Osteocyte (in vitro differentiated cells): ENCODE data around the gene MBP. TPM values are rescaled to one million over a fixed set of nuclear protein-coding genes. Genes with fewer than 3 reads are reported as not detected.

Experiments used
- DNase-seq: peaks from one replicate; pipeline ENCODE4 v3.0.0; 2021; ENCODE audit warnings: mixed read lengths; ENCODE audit not compliant: unreplicated experiment; ENCODE audit errors: extremely low spot score
- H3K27ac Mint-ChIP-seq: one replicate; pipeline ENCODE4 v1.8.0; 2021; ENCODE audit warnings: mild to moderate bottlenecking, mixed read lengths; ENCODE audit not compliant: unreplicated experiment
- H3K27me3 Mint-ChIP-seq: one replicate; pipeline ENCODE4 v1.8.0; 2021; ENCODE audit warnings: mixed read lengths; ENCODE audit not compliant: unreplicated experiment
- H3K36me3 Mint-ChIP-seq: one replicate; pipeline ENCODE4 v1.8.0; 2021; ENCODE audit warnings: mixed read lengths; ENCODE audit not compliant: unreplicated experiment
- H3K4me1 Mint-ChIP-seq: one replicate; pipeline ENCODE4 v1.8.0; 2021; ENCODE audit warnings: mixed read lengths; ENCODE audit not compliant: unreplicated experiment
- H3K4me3 Mint-ChIP-seq: one replicate; pipeline ENCODE4 v1.8.0; 2021; ENCODE audit warnings: mild to moderate bottlenecking, moderate library complexity, mixed read lengths; ENCODE audit not compliant: unreplicated experiment
- H3K9me3 Mint-ChIP-seq: one replicate; pipeline ENCODE4 v1.8.0; 2021; ENCODE audit warnings: mixed read lengths; ENCODE audit not compliant: unreplicated experiment
- CTCF ChIP-seq: fragments of 200-600 bp; sonication (generic); IDR thresholded peaks from 2 replicates; pipeline ENCODE4 v1.5.0; 2021; ENCODE audit warnings: antibody characterized with exemption, mild to moderate bottlenecking, moderate library complexity
- total RNA-seq: library from RNA; stranded (reverse); gene quantifications from 2 replicates; pipeline ENCODE4 v1.2.1, GENCODE V29; 2021

The MBP gene
- total RNA-seq, 1 donor from 2014 or later = 18.6 TPM

- H3K9me3 Mint-ChIP-seq = peaks cover 10% of the 10 kb centered on the region
- peak; percentile 60 for DNase-seq
- peaks cover 11% of the 10 kb centered on the region for H3K27me3 Mint-ChIP-seq
These were observed 13.9 kb upstream of the MBP start for GRCh38 chr18:77146249-77147080.

GRCh38 chr18:77145364-77145901 lies 12.8 kb upstream of the MBP start:
- Mint-ChIP-seq H3K4me1 (peaks cover 15% of the 10 kb centered on the region), H3K9me3 (peaks cover 10% of the 10 kb centered on the region), H3K27me3 (peaks cover 7% of the 10 kb centered on the region), H3K27ac (no peak overlapping the region), H3K4me3 (no peak overlapping the region), H3K36me3 (peaks cover 3% of the 10 kb centered on the region)
- TF ChIP-seq CTCF = no peak
- peak; percentile 69 for DNase-seq

More at GRCh38 chr18:77146249-77147080, 13.9 kb upstream of the MBP start:
- Mint-ChIP-seq H3K27ac (no peak overlapping the region), H3K4me3 (no peak overlapping the region), H3K36me3 (peaks cover 3% of the 10 kb centered on the region), H3K4me1 (peaks cover 15% of the 10 kb centered on the region)
- TF ChIP-seq CTCF = no peak

GRCh38 chr18:77144451-77145118 lies 12.0 kb upstream of the MBP start:
- Mint-ChIP-seq H3K27ac (no peak overlapping the region), H3K27me3 (peaks cover 2% of the 10 kb centered on the region), H3K9me3 (peaks cover 10% of the 10 kb centered on the region), H3K4me3 (no peak overlapping the region), H3K4me1 (peaks cover 15% of the 10 kb centered on the region), H3K36me3 (peaks cover 3% of the 10 kb centered on the region)
- TF ChIP-seq CTCF = no peak
- DNase-seq = peak; percentile 57

- no peak for DNase-seq
- TF ChIP-seq CTCF = no peak
- Mint-ChIP-seq H3K27me3 (peaks cover 2% of the 10 kb centered on the region), H3K9me3 (peaks cover 10% of the 10 kb centered on the region), H3K4me1 (peaks cover 15% of the 10 kb centered on the region), H3K36me3 (peaks cover 3% of the 10 kb centered on the region), H3K4me3 (no peak overlapping the region), H3K27ac (no peak overlapping the region)
These were observed 11.5 kb upstream of the MBP start for GRCh38 chr18:77144046-77144445.

- H3K4me3 Mint-ChIP-seq = no peak overlapping the region
- no peak for TF ChIP-seq CTCF
- DNase-seq = peak; percentile 53
- no peak overlapping the region for H3K27ac Mint-ChIP-seq
- H3K27me3 Mint-ChIP-seq = peaks cover 2% of the 10 kb centered on the region
- peaks cover 10% of the 10 kb centered on the region for H3K9me3 Mint-ChIP-seq
- peaks cover 19% of the 10 kb centered on the region for H3K4me1 Mint-ChIP-seq
- H3K36me3 Mint-ChIP-seq = peaks cover 3% of the 10 kb centered on the region
These were observed 10.6 kb upstream of the MBP start for GRCh38 chr18:77143196-77143595.
